Gastroesophageal sphincter (tissue), 3 donors: ENCODE data around the gene LGALS3BP.

Experiments
- CTCF ChIP-seq, 4 experiments: fragments of 200-600 bp in 2 of 4; fragments of 450-650 bp in 2 of 4; sonication (generic) in 1 of 4; IDR thresholded peaks; one replicate each; pipeline ENCODE4 v1.5.1; 2017 to 2019; ENCODE audit warnings: antibody characterized with exemption in 4 of 4, mild to moderate bottlenecking in 2 of 4, moderate library complexity in 2 of 4
- POLR2AphosphoS5 ChIP-seq: sonication (generic); formaldehyde crosslinking; IDR thresholded peaks from one replicate; pipeline ENCODE4 v1.6.1; 2017; ENCODE audit warnings: antibody characterized with exemption

GRCh38 chr17:78965491-78965924 is 14.2 kb downstream of the LGALS3BP start:
- TF ChIP-seq POLR2AphosphoS5 (no peak), CTCF (IDR thresholded peaks at IDR 0.05) (no peak)
